GM19240 (cell line): Measurements from ENCODE around the gene STT3B.
"Not testable (repeated sequence)": the region's sequence is repeated elsewhere in the genome, so short reads cannot be mapped to it uniquely, and the experiment has no call there.

Experiments
- DNase-seq: peaks from one replicate; pipeline ENCODE4 v3.0.0; 2011; ENCODE audit warnings: low spot score; ENCODE audit not compliant: insufficient read length

STT3B gene

GRCh38 chr3:31592764-31593163 is 60.0 kb downstream of the STT3B start:
- DNase-seq, result no peak

- DNase-seq, result no peak
These were observed 63.5 kb downstream of the STT3B start for GRCh38 chr3:31596176-31596575.

GRCh38 chr3:31600431-31600830 is 67.7 kb downstream of the STT3B start:
- no peak for DNase-seq

GRCh38 chr3:31605333-31605732 is 72.6 kb downstream of the STT3B start:
- DNase-seq, result not testable (repeated sequence)

- DNase-seq, result no peak
These were observed 73.7 kb downstream of the STT3B start for GRCh38 chr3:31606453-31606852.

GRCh38 chr3:31610700-31611275 is 78.1 kb downstream of the STT3B start:
- DNase-seq, result no peak

- no peak for DNase-seq
These were observed 80.5 kb downstream of the STT3B start for GRCh38 chr3:31613177-31613576.

- DNase-seq, result no peak
These were observed 80.9 kb downstream of the STT3B start for GRCh38 chr3:31613654-31614053.

- no peak for DNase-seq
These were observed 81.6 kb downstream of the STT3B start for GRCh38 chr3:31614162-31614921.

GRCh38 chr3:31615071-31615875 is 82.5 kb downstream of the STT3B start:
- DNase-seq, result no peak

GRCh38 chr3:31616711-31617110 is 84.0 kb downstream of the STT3B start:
- DNase-seq, result no peak

GRCh38 chr3:31620656-31621055 is 87.9 kb downstream of the STT3B start:
- DNase-seq, result no peak

GRCh38 chr3:31621314-31621713 is 88.6 kb downstream of the STT3B start:
- no peak for DNase-seq

GRCh38 chr3:31622636-31623288 is 90.0 kb downstream of the STT3B start:
- DNase-seq, result no peak

GRCh38 chr3:31624083-31624709 is 91.5 kb downstream of the STT3B start:
- no peak for DNase-seq

GRCh38 chr3:31625358-31625757 is 92.6 kb downstream of the STT3B start:
- DNase-seq, result no peak

- DNase-seq, result no peak
These were observed 96.3 kb downstream of the STT3B start for GRCh38 chr3:31629054-31629453.

GRCh38 chr3:31634476-31634875 is 101.8 kb downstream of the STT3B start:
- no peak for DNase-seq

GRCh38 chr3:31635545-31635944 is 102.8 kb downstream of the STT3B start:
- no peak for DNase-seq

GRCh38 chr3:31636049-31636448 is 103.3 kb downstream of the STT3B start:
- DNase-seq, result no peak

GRCh38 chr3:31636694-31637442 is 104.1 kb downstream of the STT3B start:
- DNase-seq, result no peak
